GM21619 (cell line): ENCODE measurements around the gene RAD1.

ENCODE experiments used
- ATAC-seq: cut with Tn5 transposase; IDR thresholded peaks from one replicate; pipeline ENCODE4 v1.9.1; 2021; ENCODE audit not compliant: unreplicated experiment

RAD1 gene

DNA sequence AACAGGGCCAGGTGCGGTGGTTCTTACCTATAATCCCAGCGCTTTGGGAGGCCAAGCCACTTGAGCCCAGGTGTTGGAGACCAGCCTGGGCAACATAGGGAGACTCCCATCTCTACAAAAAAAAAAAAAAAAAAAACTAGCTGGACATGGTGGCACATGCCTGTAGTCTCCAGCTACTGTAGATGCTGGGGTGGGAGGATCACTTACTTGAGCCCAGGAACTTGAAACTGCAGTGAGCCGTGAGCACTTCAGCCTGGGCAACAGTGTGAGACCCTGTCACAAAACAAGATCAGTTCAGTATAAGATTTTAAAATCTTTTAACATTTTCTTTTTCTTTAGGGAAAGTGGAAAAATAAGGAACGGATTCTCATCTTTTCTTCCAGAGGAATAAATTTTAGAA lies 2.7 kb upstream of the RAD1 start:
- ATAC-seq, result no peak

DNA sequence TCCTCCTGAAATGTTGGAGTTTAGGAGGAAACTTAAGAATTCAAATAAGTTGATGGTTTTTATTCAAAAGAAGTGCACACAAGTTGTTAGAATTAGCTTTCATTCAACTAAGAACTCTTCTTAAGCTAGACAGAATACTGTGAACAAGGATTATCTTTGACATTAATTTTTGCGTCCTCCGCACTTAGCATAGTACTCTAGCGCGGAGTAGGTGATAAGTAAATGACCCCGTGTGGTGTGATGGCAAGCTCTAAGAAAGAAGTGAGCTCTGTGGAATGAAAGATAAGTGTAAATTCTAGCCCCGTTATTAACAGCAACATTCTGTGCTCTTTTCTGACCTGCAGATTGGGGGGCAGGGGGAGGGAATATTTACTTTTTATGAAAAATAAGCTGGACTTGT lies 1.2 kb upstream of the RAD1 start:
- ATAC-seq, result no peak

DNA sequence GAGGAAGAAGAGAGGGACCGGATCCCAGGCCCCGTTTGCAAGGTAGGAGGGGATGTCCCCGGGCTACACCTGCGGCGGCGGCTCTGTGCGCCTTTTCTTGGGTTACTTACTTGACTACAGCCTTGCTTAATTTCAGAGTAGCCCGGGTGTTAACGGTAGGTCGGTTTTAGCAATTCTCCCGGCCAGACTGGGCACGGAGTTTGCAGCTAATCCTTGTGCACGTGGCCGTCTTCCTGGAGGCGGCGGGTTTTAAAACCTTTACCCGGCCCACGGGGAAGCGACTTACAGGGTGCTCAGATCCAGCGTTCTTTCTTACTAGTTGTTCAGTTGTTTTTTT lies 520 bp upstream of the RAD1 start:
- peak; percentile 12 for ATAC-seq

DNA sequence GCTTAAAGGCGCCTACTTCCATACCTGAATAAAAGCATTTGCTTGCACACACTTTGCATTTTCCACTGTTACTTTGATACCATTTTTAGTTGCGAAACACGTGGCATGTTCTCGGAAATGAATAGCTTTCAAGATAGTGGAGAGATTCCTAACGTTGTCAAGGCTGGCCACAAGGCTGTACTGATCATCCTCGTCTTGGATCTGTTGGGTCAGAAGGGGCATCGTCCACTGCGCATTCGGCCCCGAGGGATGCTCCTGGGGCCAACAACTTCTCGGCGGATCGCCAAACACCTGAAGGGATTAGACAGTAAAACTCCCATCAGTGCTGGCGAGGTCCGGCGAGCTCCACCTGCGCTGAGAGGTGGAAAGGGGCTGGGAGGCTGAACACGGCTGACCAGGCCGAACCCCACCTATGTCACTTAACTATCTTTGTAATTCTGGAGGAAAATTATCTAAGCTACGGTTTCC lies 599 bp downstream of the RAD1 start:
- ATAC-seq, result peak; percentile 20

DNA sequence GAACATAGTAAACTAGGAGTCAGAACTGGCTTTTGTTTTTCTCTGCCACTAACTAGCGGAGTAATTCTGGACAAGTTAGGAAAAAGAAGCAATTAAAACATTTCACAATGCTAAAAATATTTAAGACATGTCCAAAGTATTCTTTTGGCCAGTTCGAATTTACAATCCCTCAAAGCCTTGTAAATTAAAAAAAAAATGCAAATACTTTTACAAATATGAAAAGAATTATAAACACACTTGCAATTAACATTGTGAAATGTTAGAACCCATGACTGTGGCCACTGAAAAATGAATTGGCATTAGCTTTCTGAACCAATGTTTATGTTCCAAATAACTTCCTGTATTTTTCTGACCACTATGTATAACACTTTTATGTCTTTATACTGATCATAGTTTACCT lies 2.2 kb downstream of the RAD1 start:
- no peak for ATAC-seq

DNA sequence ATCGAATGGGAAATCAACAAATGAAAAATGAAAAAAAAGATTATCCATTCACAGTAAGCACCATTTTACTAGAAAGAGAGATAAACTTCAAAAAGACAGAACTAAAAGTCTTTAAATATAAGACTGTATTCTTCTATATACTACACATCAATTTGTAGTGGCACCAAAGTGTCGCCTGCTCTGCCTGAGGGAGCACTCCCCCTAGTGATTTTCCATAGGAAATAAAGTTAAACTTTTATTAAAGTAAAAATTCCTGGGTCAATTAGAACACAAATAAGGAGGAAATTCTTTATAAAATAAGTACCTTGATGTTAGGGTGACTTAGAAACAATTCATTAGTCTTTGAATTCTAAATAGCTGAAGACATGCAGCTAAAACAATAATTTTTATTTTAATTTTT lies 9.7 kb downstream of the RAD1 start:
- no peak for ATAC-seq

DNA sequence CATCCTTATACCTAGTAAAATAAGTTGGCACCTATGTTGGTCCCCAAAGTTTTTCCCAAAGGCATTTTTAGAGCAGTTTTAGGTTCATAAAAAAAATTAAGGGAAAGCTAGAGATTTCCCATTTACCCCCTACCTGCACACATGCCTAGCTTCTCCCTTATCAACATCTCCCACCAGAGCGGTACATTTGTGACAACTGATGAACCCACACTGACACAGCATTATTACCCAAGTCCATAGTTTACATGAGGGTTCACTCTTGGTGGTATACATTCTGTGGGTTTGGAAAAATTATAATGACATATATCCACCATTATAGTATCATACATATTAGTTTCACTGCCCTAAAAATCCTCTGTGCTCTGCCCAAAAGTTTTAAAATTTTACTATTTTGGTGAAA lies 12.0 kb downstream of the RAD1 start:
- no peak for ATAC-seq

DNA sequence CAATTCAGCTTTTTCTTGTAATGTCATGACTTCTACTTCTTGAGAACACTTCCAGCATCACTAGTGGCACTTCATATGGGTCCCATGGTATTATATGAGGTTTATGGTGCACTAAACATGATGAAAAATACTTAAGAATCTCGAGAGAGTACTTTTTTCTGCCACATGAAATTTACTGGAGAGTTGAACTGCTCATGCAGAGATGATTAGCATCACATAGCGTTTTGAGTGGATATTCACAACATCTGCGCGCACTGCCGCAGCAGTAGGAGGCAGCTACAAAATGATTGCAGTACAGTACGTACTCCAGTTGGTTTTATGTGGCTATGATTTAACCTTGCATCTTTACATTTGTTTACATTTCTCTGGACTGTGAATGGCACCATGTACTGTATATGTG lies 14.7 kb downstream of the RAD1 start:
- ATAC-seq, result no peak

DNA sequence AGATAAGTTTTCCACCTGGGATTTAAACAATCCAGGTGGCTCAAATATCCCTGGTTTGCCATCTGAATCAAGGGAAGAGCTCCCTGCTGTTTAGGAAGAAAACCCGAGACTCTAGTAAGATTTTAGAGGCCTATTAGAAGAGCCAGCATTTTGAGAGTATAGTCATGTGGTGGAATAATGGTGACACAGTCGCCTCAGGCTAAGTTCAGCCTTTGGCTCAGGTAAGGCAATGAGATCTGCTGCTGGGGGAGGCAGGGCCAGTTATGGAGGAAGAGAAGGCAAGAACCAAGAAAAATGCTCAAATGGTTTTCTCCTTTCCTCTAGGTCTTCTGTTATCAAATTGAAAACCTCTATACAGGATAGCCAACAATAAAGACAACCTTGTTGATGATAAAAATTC lies 16.2 kb downstream of the RAD1 start:
- ATAC-seq, result no peak

DNA sequence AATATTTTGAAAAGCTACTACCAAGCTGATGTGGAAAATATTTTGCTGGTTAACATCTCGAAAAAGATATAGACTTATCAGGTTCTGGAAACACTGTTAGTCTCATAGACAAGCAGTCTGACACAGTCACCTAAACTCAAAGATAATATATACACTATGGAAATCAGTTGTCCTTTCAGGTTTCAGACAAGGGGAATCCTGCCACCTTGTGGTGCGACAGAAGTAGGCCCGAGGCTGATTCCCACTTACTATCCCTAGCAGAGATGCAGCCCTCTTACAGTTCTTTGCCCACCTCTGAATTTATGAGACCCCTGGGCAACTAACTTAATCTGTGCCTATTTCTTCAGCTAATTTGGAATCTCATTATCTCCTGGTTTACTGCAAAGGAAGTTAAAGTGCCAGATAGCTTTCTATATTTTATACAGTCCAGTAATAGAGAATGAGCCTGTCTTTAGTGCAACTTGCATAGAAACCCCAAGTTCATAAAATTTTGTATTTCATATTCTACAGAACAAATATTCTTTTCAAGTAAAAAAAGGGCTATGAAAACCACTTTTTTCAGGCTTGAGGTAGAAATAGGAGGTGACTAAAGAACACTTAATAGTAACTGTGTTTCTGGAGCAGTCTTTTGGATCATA lies 16.9 kb downstream of the RAD1 start:
- ATAC-seq, result peak; percentile 89

DNA sequence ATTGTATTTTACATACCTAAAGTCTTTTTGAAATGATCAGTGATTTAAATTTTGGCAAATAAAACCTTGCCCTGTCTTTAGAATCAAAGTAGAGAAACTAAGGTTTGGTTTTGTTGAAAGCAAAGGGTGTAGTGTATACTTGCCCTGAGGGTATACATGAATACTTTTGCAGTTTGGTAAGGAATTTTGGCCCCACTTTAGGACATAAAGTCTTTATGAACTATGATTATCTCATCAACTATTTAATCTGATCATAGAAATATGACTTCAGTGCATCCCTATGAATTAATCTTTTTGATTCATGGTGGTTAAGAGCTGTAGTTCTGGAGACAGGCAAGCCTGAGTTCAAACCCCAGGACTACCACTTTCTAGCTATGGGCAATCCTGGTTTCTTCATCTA lies 17.7 kb downstream of the RAD1 start:
- ATAC-seq, result no peak

DNA sequence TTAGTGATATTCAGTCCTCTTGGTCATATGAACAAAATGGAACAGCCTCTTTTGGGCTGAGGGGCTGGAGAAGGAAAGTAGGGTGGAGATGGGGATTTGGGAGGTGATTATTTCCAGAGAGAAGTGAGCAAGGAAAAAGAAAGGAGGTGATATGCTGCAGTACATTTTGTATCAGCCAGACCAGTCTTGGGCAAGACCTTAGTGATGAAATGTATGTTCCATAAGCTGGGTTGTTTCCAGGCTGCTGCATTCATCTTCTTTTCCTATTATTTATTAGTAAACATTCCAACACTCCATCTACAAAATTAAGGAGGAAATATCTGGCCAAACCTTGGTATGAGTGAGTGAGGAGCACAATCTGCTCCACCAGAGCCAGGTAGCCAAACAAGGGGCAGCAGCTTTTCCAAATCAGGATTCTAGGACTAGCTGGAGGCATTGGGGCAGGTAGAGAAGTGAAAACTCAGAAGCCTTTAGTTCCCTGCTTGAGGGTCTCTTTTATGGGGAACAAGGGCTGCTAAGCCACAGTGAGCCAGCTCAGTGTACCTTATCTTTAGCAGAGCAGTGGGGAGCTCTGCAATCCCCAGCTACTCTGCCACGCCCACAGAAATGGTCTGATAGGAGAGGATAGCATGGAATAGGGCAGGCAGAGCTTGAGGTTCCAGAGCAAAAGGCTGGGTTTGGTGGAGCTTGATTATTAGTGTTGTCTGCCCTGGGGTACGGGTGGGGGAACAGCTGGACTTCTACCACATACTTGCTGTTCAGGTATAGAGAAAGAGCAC lies 19.5 kb downstream of the RAD1 start:
- no peak for ATAC-seq

DNA sequence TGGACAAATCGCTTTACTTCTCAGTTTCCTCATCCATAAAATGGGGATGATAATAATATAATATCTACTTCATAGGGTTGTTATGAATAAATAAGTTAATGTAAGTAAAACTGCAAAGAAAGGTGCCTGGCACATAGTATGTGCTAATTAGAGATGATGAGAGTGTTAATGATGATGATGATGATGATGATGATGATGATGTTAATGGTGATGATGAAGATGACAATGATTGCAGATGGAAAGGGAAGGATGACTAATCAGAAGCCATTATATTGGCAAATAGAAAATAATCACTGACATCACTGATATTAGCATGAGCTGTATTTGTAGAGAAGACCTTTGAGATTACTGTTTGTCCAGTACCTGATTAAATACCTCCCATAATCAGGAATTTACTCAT lies 20.6 kb downstream of the RAD1 start:
- ATAC-seq, result no peak

DNA sequence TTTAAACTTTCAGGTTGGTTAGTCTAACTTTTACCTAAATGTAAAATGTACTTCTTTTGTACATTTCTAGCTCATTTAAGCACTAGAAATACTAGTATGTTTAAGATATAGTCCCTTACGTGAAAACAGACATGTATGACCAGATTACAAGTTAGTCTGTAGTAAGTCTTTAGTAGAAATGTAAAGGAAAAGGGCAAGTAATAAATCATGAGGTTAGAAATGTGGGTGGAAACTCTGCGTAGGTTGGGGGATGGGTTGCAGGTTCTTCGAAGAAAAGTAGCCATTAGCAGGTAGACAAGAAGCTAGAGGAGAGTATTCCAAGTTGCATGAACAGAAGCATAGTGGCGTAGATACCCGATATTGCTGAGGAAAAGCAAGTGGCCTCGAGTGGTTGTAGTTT lies 22.9 kb downstream of the RAD1 start:
- ATAC-seq, result no peak

DNA sequence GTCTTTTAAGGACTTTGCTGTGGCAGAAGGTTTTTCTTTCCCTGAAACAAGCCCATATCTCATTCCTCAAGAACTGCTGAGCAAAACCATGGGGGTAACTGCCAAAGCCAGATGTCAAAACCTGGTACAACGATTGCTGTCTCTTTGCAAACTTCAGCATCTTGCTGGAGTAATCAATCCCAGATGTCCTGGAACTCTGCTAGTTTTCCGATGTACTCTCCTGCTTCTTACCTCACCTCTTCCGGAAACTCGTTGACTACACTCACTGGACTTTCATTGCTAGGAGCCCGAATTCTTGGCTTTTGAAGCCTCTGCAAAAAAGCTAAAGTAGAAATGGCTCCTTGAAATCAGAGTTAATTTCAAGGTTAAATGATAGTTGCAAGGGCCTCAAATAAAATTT lies 23.3 kb downstream of the RAD1 start:
- no peak for ATAC-seq

DNA sequence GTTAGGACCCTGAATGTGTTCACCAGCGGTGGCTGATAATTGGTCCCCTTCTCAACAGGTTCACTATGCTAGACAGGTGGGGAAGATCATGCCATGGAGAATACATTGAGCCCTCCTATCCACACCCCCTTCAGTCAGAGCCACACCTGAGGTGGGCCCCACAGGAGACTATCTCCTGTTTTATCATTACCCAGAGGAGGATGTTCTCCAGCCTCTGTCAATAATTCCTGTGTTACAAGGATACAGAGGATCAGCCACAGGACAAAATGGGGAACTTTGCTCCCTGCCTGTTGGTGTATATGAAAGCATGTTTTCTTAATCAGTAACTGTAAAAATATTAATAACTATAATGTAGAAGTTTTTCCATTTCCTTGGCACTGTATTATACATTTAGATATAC lies 25.9 kb downstream of the RAD1 start:
- ATAC-seq, result no peak

DNA sequence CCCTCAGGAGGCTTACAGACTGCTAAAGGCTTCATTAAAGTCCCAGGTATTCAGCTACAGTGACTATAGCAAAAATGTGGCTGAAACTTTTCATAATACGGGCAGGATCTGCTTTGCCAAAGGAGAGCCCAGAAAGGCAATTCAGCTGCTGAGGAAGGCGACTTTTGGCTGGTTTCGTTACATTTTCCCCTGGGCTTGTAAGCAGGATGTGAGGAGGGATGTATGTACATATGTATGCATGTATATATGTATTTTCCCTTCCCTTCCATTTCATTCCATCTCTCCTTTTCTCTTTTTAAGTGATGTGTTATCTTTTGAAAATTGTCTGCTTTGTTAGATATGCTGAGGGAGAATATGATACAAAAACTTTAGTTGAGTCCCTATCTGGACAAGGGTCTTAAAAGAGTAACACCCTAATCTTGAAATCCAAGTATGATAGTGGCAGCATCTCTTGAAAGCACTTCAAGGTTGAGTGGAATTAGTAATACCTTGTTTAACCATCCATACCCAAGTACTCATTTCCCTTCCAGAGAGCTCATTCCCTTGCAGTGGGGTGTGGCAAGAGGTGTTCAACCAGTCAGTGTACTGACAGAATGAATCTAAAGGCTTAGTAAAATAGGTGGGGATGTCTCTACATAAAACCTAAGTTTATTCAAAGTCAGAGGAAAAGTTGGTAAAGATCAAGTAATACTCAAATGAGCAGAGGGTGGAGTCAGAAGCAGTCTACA lies 28.7 kb downstream of the RAD1 start:
- ATAC-seq, result no peak

DNA sequence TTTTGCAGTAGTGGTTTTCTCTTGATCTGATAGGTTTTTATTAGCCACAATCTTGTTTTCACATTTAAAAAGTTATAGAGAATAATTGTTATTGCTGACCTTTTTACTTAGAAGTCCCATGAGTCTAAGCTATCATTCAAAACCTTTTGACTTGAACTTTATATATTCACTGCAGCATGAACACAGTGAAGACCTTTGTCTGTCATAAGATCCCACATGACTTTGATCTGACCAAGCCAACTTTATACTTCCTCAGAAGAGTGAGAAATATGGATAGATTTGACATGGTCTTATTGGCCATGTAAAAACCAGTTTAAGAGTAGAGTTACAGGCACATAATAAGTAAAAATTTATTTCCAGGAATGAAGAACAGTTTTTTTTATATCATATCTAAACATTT lies 34.1 kb downstream of the RAD1 start:
- no peak for ATAC-seq

DNA sequence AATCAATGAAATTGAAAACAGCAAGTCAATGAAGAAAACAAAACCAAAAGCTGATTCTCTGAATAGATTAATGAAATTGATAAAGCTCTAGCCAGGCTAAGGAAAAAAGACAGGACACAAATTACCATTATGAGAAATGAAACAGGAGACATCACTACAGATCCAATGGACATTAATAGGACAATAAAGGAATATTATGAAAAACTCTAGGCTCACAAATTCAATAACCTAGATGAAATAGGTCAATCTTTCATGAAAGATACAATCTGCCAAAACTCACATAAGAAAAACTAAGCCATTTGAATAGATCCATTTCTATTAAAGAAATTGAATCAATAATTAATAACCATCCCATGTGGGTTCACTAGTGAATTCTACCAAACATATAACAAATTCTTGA lies 39.0 kb downstream of the RAD1 start:
- ATAC-seq, result no peak

DNA sequence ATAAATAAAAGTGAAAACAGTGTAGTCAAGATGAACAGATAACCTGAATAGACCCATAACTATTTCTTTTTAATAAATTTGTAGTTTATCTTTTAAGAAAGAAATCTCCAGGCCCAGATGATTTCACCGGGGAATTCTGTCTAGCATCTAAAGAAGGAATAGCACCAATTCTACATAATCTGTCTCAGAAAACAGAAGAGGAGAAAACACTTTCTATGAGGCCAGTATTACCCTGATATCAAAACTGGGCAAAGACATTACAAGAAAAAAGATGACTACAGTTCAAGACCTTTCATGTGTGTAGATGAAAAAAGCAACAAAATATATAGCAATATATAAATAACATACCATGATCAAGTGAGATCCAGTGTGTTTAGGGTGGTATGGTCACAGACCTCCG lies 44.9 kb downstream of the RAD1 start:
- no peak for ATAC-seq

DNA sequence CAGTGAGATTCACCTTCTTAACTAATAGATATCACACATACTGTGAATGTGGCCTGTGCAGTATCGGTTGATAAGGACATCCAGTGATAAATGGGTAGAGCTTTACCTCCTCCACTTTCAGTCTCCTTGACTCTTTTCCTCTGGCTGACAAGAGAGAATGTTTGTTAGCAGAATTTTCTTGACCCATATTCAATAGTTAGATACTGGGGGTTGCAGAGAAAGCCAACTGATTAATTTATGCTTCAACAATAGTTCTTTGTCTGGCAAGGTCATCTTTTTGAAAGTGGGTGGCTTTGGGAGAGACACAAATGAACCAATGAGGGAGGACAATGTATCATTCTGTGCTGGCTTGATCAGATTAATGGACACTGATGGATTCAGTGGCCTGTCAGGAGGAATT lies 46.0 kb downstream of the RAD1 start:
- ATAC-seq, result no peak

DNA sequence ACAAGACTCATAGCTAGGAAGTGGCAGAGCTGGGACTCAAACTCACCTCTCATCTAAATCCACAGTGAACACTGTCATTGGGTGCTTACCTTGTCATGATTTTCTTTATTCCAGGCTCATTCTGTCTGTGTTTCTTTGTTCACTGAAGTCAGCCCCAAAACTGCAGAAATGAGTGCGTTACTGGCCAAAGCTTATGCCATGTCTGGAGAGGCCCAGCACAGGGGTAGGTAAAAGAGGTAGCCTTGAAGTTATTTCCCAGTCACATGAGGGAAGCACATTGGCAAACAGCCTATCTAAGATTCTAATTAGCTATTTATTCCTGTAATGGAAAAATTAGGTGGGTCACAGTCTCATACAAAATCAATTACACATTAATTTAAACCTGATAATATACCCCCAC lies 46.5 kb downstream of the RAD1 start:
- ATAC-seq, result no peak
